IPS DF 19.7 (cell line): Measurements from ENCODE around the gene RTN4IP1.

Experiments used
- DNase-seq: peaks from one replicate; pipeline ENCODE4 v3.0.0-alpha.2; 2013; ENCODE audit warnings: low read depth, low spot score

The RTN4IP1 gene

DNA sequence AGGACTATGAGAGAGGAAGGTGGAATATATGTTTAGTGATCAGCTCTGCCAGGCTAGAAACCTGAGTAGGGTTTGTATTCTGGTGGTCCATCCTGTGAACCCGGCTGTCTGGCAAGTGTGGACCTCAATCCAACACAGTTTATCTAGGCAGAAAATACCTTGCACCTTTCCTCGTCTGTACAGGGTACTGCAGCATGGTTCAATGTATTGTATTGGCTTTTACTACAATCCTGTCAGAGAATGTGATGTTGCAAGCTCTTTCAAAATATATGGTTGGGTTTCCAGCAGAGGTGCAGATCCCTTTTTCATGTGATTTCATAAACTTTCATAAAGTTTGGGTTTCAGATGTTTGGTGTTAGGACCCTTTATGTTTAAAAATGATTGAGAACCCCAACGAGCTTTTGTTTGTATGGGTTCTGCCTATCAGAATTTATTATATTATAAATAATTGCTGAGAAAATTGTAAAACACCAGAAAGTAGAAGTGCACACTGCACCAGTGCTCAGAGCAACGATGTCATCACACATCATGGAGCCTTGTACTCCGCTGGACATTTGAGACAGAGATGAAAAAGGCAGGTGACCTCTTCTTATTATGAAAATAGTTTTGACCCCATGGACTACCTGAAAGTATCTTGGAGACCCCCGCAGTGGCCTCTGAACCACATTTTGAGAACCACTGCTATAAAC lies 106.6 kb downstream of the RTN4IP1 start:
- DNase-seq, result no peak
